ENCODE data around the gene KCTD20.
A peak's percentile ranks its signal among the peaks of the same experiment; 100 is the strongest.

KCTD20 gene

DNA sequence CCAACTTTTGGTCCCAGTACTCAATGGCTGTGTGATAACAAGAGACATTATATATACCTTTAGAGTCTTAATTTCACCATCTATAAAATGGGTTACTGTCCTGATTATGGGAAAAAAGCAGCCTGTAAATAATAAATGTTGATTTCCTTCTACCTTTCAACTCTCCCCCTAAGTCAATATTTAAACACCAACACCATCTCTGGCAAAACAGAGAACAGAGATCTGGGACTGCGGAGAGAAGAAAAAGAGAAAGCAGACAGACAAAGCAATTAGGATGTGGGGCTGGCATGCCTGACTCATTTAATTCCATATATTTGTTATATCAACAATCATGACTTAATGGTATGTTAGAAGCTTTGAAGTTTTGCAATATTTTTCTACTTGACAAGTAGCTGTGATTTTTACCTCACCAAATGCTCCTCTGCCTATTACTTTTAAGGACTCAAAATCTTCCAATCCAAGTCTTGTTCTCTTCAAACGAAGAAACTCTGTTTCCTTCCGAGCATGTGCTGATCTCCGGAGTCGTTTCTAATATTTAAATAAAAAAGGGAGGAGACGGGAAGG is 81.2 kb downstream of the KCTD20 start:
- DNase-seq (ENCODE audit: low read depth, low spot score): no peak
- H3K27ac ChIP-seq: no peak overlapping the region

DNA sequence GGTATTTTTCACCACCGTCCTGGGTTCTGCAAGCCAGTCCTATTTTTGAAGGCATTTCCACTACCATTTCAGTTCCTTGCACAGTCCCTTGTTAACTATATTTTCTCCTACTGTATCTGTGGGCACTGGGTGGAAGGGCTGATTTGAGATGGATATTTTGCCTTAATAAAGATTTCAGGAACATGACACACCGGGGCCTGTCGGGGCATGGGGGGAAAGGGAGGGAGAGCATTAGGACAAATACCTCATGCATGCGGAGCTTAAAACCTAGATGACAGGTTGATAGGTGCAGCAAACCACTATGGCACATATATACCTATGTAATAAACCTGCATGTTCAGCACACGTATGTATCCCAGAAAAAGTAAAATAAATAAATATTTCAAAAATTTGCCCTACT is 82.1 kb downstream of the KCTD20 start:
- no peak overlapping the region for H3K27ac ChIP-seq
- DNase-seq (ENCODE audit: low read depth, low spot score): no peak

DNA sequence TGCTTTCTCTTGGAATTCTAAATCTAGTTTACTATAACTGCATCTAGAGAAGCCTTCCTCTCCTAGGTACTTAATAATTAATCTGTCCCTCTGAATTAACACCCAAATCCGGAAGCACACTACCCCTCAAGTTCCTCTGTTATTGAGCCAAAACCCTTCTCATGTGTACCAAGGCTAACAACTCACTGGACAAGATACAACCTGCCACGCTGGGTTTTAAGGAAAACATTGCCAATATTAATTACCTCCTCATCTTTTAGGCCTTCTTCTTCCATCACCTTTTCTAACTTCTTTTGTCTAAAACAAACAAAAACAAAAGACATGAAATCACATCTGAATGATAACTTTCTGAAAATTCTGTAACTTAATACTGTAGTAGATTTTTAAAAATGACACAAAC is 82.5 kb downstream of the KCTD20 start:
- DNase-seq (ENCODE audit: low read depth, low spot score): no peak
- peak overlapping the region; percentile 8 for H3K27ac ChIP-seq

DNA sequence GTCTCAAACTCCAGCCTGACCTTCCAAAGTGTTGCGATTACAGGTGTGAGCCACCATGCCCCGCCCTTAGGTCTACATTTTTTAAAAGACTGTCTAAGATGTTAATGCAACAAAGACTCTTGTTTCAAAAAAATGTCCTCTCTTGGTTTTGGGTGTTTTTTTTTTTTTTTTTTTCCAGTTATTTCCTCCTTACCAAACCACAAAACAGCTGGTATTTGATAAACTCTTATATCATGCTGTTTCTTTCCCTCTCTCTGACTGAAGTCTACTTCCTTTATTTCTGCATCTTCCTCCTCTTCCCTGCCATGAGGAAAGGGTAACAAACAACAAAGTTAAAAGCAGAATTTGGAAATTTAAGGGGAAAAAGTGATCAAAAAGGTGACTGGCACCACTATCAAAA is 83.3 kb downstream of the KCTD20 start:
- DNase-seq (ENCODE audit: low read depth, low spot score): no peak
- peak overlapping the region; percentile 8 for H3K27ac ChIP-seq

DNA sequence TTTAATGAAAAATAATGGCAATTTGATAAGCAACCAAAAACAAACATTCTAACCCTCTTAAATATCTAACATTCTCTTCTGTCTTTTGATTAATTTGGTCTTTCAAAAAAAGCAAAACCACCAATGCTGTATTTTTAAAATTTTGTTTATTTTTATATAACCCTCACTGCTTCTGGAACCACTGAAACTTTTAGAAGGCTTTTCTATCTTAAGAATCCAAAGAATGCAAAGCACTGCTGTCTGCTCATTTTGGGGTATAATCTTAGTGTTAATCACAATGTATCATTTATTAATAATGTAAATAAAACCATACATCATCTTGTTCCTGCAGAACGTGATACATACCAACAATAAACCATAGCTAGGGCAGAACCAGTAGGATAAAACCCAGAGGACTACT is 90.5 kb downstream of the KCTD20 start:
- DNase-seq (ENCODE audit: low read depth, low spot score): no peak
- H3K27ac ChIP-seq: no peak overlapping the region

DNA sequence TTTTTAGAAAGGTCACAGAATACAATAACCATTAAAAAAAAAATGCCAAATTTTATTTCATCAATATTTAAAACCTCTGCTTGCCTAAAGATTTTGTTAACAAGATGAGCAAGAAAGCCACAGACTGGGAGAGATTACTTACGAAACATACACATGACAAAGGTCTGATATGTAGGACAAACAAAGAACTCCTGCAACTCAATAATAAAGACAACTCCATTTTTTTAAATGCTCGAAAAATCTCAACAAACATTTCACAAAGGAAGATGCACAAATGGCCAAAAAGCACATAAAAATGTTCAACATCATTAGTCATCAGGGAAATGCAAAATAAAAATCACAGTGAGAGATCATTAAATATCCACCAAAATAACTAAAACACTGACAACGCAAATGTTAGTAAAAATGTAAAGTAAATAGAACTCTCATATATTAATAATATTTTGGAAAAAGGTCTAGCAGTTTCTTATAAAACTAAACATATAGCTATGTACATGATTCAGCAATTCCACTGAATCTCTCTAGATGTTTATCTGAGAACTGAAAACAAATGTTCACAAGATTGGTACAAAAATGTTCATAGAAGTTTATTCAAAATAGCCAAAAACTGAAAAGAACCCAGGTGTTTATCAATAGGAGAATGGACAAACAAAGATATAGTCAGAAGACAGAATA is 94.2 kb downstream of the KCTD20 start:
- no peak for DNase-seq (ENCODE audit: low read depth, low spot score)
- no peak overlapping the region for H3K27ac ChIP-seq

DNA sequence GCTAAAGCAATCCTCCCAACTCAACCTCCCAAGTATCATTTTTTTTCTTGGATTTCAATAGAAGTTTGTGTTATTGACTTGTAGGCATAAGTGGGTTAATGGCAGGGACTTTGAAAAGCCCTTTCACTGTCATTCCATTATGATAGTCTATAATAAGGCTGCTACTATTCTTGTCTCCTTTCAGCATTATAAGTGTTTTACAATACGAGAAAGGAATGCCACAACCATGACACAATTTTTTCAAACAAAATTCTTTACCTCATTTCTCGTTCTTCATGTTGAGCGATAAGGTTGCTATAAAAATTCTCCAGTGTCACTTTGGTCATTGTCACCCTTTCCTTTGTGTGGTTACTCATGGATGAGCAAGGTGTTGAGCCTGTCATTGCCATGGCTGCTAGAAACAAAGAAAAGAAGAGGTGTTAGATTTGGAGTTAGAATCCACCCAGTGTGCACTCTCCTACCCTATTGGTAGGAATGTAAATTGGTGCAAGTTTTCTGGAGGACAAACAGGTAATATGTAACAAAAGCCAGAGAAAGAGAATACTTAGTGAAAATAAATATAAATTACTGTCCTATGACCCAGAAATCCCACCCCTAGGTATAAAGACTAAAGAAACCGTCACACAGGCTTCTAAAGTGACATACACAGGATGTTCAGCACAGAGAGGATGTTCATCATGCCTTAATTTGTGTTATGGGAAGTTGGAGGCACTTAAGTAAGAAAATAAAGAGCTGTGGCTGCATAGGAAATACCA is 97.2 kb downstream of the KCTD20 start:
- no peak for DNase-seq (ENCODE audit: low read depth, low spot score)
- H3K27ac ChIP-seq: no peak overlapping the region
